IMR-90 (cell line): ENCODE results near the gene HS3ST2. TPM values are rescaled to one million over a fixed set of nuclear protein-coding genes. Genes with fewer than 3 reads are reported as not detected.

Source experiments
- ATAC-seq: fragments of 200-7000 bp; cut with Tn5 transposase; 2 replicates; pipeline ENCODE4 v1.9.1; 2020; ENCODE audit warnings: low read depth, mild to moderate bottlenecking, moderate library complexity
- BruUV-seq: library from RNA; stranded (reverse); fragments of 400-500 nt; replicated peaks from 2 replicates; lab custom pipeline; 2021; lab: Mats Ljungman, UMichigan
- CTCF ChIA-PET: fragments of 300-600 bp; formaldehyde crosslinking; extraction: SDS; loops from one replicate; lab custom pipeline; 2021; ENCODE audit warnings: antibody characterized with exemption; lab: Yijun Ruan, JAX
- POLR2A ChIA-PET: fragments of 300-600 bp; sonication (Branson Sonifier 250); formaldehyde crosslinking; loops from one replicate; lab custom pipeline; 2022; ENCODE audit warnings: antibody characterized with exemption; ENCODE audit not compliant: unreplicated experiment; lab: Charles Lee
- DNase-seq: peaks from one replicate; pipeline ENCODE4 v3.0.0; 2013
- H2AFZ ChIP-seq: replicated peaks from 2 replicates; pipeline ENCODE3; 2013; ENCODE audit warnings: low read length, mild to moderate bottlenecking; ENCODE audit not compliant: poor library complexity
- H2AK5ac ChIP-seq: 2 replicates; pipeline ENCODE4 v1.6.1; 2013; ENCODE audit warnings: low read depth, low read length, inconsistent platforms
- H2AK9ac ChIP-seq: replicated peaks from 2 replicates; pipeline ENCODE3; 2013; ENCODE audit warnings: mild to moderate bottlenecking, low read depth, low read length, moderate library complexity; ENCODE audit not compliant: poor library complexity
- H2BK120ac ChIP-seq: 2 replicates; pipeline ENCODE4 v1.6.1; 2013; ENCODE audit warnings: low read depth, low read length, inconsistent platforms
- H2BK15ac ChIP-seq: 3 replicates; pipeline ENCODE4 v1.6.1; 2013; ENCODE audit warnings: low read depth, low read length, inconsistent platforms
- H2BK20ac ChIP-seq: 2 replicates; pipeline ENCODE4 v1.6.1; 2013; ENCODE audit warnings: low read depth, mild to moderate bottlenecking, inconsistent platforms, low read length, moderate library complexity
- H2BK5ac ChIP-seq: 2 replicates; pipeline ENCODE4 v1.6.1; 2013; ENCODE audit warnings: mild to moderate bottlenecking, low read depth, low read length, inconsistent platforms; ENCODE audit not compliant: poor library complexity, severe bottlenecking
- H3K14ac ChIP-seq: replicated peaks from 2 replicates; pipeline ENCODE4 v1.6.1; 2013; ENCODE audit warnings: low read depth, low read length, inconsistent platforms
- H3K18ac ChIP-seq: 2 replicates; pipeline ENCODE4 v1.6.1; 2013; ENCODE audit warnings: low read depth, low read length, control low read depth
- H3K23ac ChIP-seq: 2 replicates; pipeline ENCODE4 v1.6.1; 2013; ENCODE audit warnings: low read depth, low read length, inconsistent platforms
- H3K27ac ChIP-seq: 2 replicates; pipeline ENCODE4 v1.5.1; 2013; ENCODE audit warnings: mild to moderate bottlenecking, control low read depth, low read length; ENCODE audit not compliant: insufficient read depth
- H3K27me3 ChIP-seq: 2 replicates; pipeline ENCODE4 v1.6.1; 2013; ENCODE audit warnings: low read length; ENCODE audit not compliant: control insufficient read depth, insufficient read depth
- H3K36me3 ChIP-seq: 2 replicates; pipeline ENCODE4 v1.6.1; 2013; ENCODE audit warnings: low read length, mixed read lengths; ENCODE audit not compliant: control insufficient read depth, insufficient read depth
- H3K4ac ChIP-seq: 2 replicates; pipeline ENCODE4 v1.6.1; 2013; ENCODE audit warnings: low read depth, low read length, inconsistent platforms
- H3K4me1 ChIP-seq: 2 replicates; pipeline ENCODE4 v1.6.1; 2013; ENCODE audit warnings: low read length, mixed read lengths; ENCODE audit not compliant: control insufficient read depth, insufficient read depth
- H3K4me2 ChIP-seq: 2 replicates; pipeline ENCODE4 v1.6.1; 2013; ENCODE audit warnings: low read depth, mild to moderate bottlenecking, control low read depth, low read length, moderate library complexity
- H3K4me3 ChIP-seq: 2 replicates; pipeline ENCODE4 v1.5.1; 2013; ENCODE audit warnings: low read depth, mild to moderate bottlenecking, control low read depth, low read length, moderate library complexity; ENCODE audit not compliant: insufficient read depth
- H3K56ac ChIP-seq: 2 replicates; pipeline ENCODE4 v1.6.1; 2013; ENCODE audit warnings: low read length, inconsistent platforms; ENCODE audit not compliant: insufficient read depth; ENCODE audit errors: extremely low read depth
- H3K79me1 ChIP-seq, 2 experiments: 2 replicates each; pipeline ENCODE4 v1.6.1; 2013; ENCODE audit warnings: low read length in 2 of 2, inconsistent platforms in 1 of 2, low read depth in 1 of 2
- H3K9ac ChIP-seq: 2 replicates; pipeline ENCODE4 v1.6.1; 2013; ENCODE audit warnings: low read depth, low read length, control low read depth
- H3K9me1 ChIP-seq: 2 replicates; pipeline ENCODE4 v1.6.1; 2013; ENCODE audit warnings: low read length, inconsistent platforms; ENCODE audit not compliant: insufficient read depth
- H3K9me3 ChIP-seq: 2 replicates; pipeline ENCODE4 v1.6.1; 2013; ENCODE audit warnings: low read length; ENCODE audit not compliant: control insufficient read depth, insufficient read depth
- H4K20me1 ChIP-seq: 2 replicates; pipeline ENCODE4 v1.6.1; 2013; ENCODE audit warnings: low read length, inconsistent platforms; ENCODE audit not compliant: insufficient read depth
- H4K5ac ChIP-seq: 2 replicates; pipeline ENCODE4 v1.6.1; 2013; ENCODE audit warnings: mild to moderate bottlenecking, low read depth, low read length, control low read depth
- H4K8ac ChIP-seq, 2 experiments: 2 replicates each; pipeline ENCODE4 v1.6.1; 2013; ENCODE audit warnings: low read depth in 2 of 2, low read length in 2 of 2, control low read depth in 1 of 2, inconsistent platforms in 1 of 2
- H4K91ac ChIP-seq: 2 replicates; pipeline ENCODE4 v1.6.1; 2013; ENCODE audit warnings: low read depth, low read length, inconsistent platforms; ENCODE audit not compliant: insufficient read depth
- BHLHE40 ChIP-seq: fragments of 150-350 bp; IDR thresholded peaks from 2 replicates; pipeline ENCODE4 v1.6.1; 2016; ENCODE audit warnings: mild to moderate bottlenecking, low read depth, low read length
- CEBPB ChIP-seq: IDR thresholded peaks from 2 replicates; pipeline ENCODE4 v1.6.1; 2012; ENCODE audit warnings: low read depth, low read length, improper control_type of control experiment
- CHD1 ChIP-seq: IDR thresholded peaks from 2 replicates; pipeline ENCODE4 v1.6.1; 2012; ENCODE audit warnings: low read depth, low read length, improper control_type of control experiment
- FOS ChIP-seq: fragments of 150-350 bp; IDR thresholded peaks from 2 replicates; pipeline ENCODE4 v1.6.1; 2016; ENCODE audit warnings: low read depth, low read length
- MAFK ChIP-seq: IDR thresholded peaks from 2 replicates; pipeline ENCODE4 v1.6.1; 2012; ENCODE audit warnings: low read depth, low read length, improper control_type of control experiment
- MAZ ChIP-seq: IDR thresholded peaks from 2 replicates; pipeline ENCODE4 v1.6.1; 2012; ENCODE audit warnings: low read depth, mild to moderate bottlenecking, low read length, improper control_type of control experiment, moderate library complexity, borderline replicate concordance
- NFE2L2 ChIP-seq: fragments of 150-350 bp; IDR thresholded peaks from 2 replicates; pipeline ENCODE4 v1.6.1; 2016; ENCODE audit warnings: low read depth, mild to moderate bottlenecking, low read length
- POLR2A ChIP-seq: IDR thresholded peaks from 2 replicates; pipeline ENCODE4 v1.6.1; 2012; ENCODE audit warnings: mild to moderate bottlenecking, low read depth, low read length
- RAD21 ChIP-seq: IDR thresholded peaks from 2 replicates; pipeline ENCODE4 v1.6.1; 2012; ENCODE audit warnings: low read length, improper control_type of control experiment
- RCOR1 ChIP-seq: IDR thresholded peaks from 2 replicates; pipeline ENCODE4 v1.6.1; 2012; ENCODE audit warnings: mild to moderate bottlenecking, low read length, improper control_type of control experiment; ENCODE audit not compliant: insufficient replicate concordance
- SMC3 ChIP-seq: fragments of 150-350 bp; IDR thresholded peaks from 2 replicates; pipeline ENCODE4 v1.6.1; 2016; ENCODE audit warnings: low read depth, mild to moderate bottlenecking, antibody characterized with exemption, low read length, moderate library complexity
- WGBS, 2 experiments: methylation state at CpG; one replicate each; pipeline versions ENCODE4 v1.1.5 to v1.1.7; 2013; ENCODE audit warnings: missing lambda C conversion rate in 2 of 2; ENCODE audit not compliant: insufficient read length in 1 of 2; ENCODE audit errors: extremely low coverage in 2 of 2; 5-methylcytosine and 5-hydroxymethylcytosine counted together
- dilution Hi-C: fragments of 300-500 bp; cut with HindIII; formaldehyde crosslinking; loops from one replicate; pipeline ENCODE4 v1.14.3; 2018; ENCODE audit warnings: low sequenced_read_pairs; ENCODE audit not compliant: unreplicated experiment
- in situ Hi-C: fragments of 300-500 bp; cut with MboI; formaldehyde crosslinking; loops from 3 replicates; pipeline ENCODE4 v1.14.3; 2019; ENCODE audit warnings: low sequenced_read_pairs, inconsistent platforms, mixed read lengths
- intact Hi-C: fragments of 100-400 bp; cut with micrococcal nuclease; formaldehyde crosslinking; loops from 2 replicates; pipeline ENCODE4 v1.10.0; 2022
- polyA plus RNA-seq, 3 experiments: library from polyadenylated mRNA; depleted of rRNA; stranded (reverse); fragments of >200 nt; gene quantifications; 2 replicates each; pipeline ENCODE4 v1.2.3, GENCODE V29; 2012; ENCODE audit warnings: low replicate concordance in 1 of 3
- total RNA-seq: library from RNA; depleted of rRNA; stranded (reverse); fragments of >200 nt; gene quantifications from 2 replicates; pipeline ENCODE4 v1.2.3, GENCODE V29; 2012
- TF ChIP-seq, protein P1 (sequence below): fragments of 150-350 bp; IDR thresholded peaks from 2 replicates; pipeline ENCODE4 v1.6.1; 2017; ENCODE audit warnings: mild to moderate bottlenecking, antibody characterized with exemption, low read length, low read depth

The HS3ST2 gene
- total and polyA plus RNA-seq, 2 of the 4 experiments (the other 2 are of a cell fraction): not detected

DNA sequence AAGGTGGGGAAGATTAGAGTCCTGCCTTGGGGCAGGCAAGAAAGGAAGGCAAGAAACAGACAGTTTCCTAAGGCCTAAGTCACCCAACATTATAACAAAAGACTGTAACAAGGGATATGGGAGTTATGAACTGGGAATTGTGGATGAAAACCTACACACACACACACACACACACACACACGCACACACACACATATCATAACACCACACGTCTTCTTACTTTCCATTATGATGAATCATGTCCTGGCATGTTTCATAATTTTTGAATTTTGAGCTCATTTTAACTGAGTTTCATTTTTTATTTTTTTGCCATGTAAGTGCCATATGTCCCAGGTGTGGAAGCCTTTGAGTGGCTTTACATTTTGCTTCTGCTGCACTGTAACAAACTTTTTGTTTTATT lies 29.9 kb downstream of the HS3ST2 start:
- H2AK9ac ChIP-seq: no peak overlapping the region
- H4K20me1 ChIP-seq: no peaks in the 10 kb centered on the region
- H2BK15ac ChIP-seq: no peak overlapping the region
- H3K9ac ChIP-seq: no peak overlapping the region
- WGBS, 2 experiments: no CpG with 5 or more reads among the region's 2 CpGs
- no peak overlapping the region for H2BK20ac ChIP-seq
- no peak for DNase-seq
- in situ Hi-C loops: no loop called here
- intact Hi-C loops: no loop called here
- no peaks in the 10 kb centered on the region for H3K27me3 ChIP-seq
- H3K56ac ChIP-seq: no peak overlapping the region
- H3K27ac ChIP-seq: no peak overlapping the region
- no peaks in the 10 kb centered on the region for H3K4me1 ChIP-seq
- ChIA-PET POLR2A (no interaction called here), CTCF (no interaction called here)
- H3K23ac ChIP-seq: no peak overlapping the region
- no peak overlapping the region for H4K5ac ChIP-seq
- no peaks in the 10 kb centered on the region for H3K9me3 ChIP-seq
- H2AK5ac ChIP-seq: no peak overlapping the region
- H3K9me1 ChIP-seq: no peaks in the 10 kb centered on the region
- no peak overlapping the region for H3K4ac ChIP-seq
- no peak overlapping the region for H3K18ac ChIP-seq
- no peak for ATAC-seq
- H4K91ac ChIP-seq: no peak overlapping the region
- no peaks in the 10 kb centered on the region for H3K36me3 ChIP-seq
- no TSS peak for BruUV-seq
- dilution Hi-C loops: no loop called here
- TF ChIP-seq RAD21 (no peak), BHLHE40 (no peak), SMC3 (no peak), POLR2A (no peak), CHD1 (no peak), FOS (no peak), MAZ (no peak), NFE2L2 (no peak), RCOR1 (no peak), MAFK (no peak), CEBPB (no peak)
- TF ChIP-seq, protein P1, sequence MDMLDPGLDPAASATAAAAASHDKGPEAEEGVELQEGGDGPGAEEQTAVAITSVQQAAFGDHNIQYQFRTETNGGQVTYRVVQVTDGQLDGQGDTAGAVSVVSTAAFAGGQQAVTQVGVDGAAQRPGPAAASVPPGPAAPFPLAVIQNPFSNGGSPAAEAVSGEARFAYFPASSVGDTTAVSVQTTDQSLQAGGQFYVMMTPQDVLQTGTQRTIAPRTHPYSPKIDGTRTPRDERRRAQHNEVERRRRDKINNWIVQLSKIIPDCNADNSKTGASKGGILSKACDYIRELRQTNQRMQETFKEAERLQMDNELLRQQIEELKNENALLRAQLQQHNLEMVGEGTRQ: no peak
- H3K4me2 ChIP-seq: no peak overlapping the region
- H2BK5ac ChIP-seq: no peak overlapping the region
- H2AFZ ChIP-seq: no peak overlapping the region
- no peak overlapping the region for H4K8ac ChIP-seq
- no peak overlapping the region for H2BK120ac ChIP-seq
- H3K4me3 ChIP-seq: no peak overlapping the region
- H3K79me1 ChIP-seq: no peaks in the 10 kb centered on the region
- no peak overlapping the region for H3K14ac ChIP-seq
